GM13977 (cell line): ENCODE results near the gene RFPL4AL1.

Experiments used
- DNase-seq: peaks from one replicate; pipeline ENCODE4 v3.0.0; 2012; ENCODE audit warnings: low spot score
- CTCF ChIP-seq: IDR thresholded peaks from 2 replicates; pipeline ENCODE4 v1.5.1; 2012; ENCODE audit warnings: mild to moderate bottlenecking, control low read depth; ENCODE audit not compliant: insufficient read depth; ENCODE audit errors: extremely low read depth, missing control alignments
- in situ Hi-C: fragments of 300-500 bp; cut with MboI; formaldehyde crosslinking; loops from one replicate; pipeline ENCODE4 v1.12.0; 2022; ENCODE audit warnings: low sequenced_read_pairs, low pct_unique_long_range_greater_than_20kb, mixed read lengths, inconsistent platforms; ENCODE audit not compliant: unreplicated experiment

Gene RFPL4AL1

GRCh38 chr19:55802281-55802680 is 33.4 kb downstream of the RFPL4AL1 start:
- TF ChIP-seq CTCF: no peak
- in situ Hi-C loops: no loop called here
- no peak for DNase-seq

DNA sequence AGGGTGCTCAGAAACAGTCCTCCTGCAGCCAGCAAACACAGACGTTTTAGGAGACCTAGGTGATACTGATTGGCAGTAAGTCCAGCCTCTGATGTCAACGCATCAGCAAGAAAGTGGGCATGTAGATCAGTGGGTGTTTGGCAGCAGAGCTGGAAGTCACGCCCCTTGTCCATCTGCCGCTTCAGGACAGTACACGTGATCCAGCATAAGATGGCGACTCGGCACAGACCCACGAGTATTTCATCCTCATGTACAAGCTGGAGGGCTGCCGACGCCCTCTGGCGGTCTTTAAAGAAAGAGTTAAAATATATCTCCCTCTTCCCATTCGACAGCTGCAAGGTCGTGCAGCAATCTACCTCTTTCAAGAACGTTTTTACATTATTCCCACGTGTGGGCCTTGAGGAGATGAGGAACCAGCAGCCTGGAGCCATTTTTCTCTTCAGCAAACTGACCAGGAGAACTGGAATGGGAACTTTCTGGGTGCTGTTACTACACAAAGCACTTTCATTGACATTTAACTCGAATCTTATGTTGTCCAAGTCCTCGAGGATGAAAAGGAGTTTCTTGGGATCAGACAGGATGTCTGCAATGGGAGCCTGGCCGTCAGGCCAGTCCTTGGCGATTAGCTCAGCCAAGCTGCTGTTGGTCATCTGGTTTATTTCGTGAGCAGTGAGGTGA is 40.6 kb downstream of the RFPL4AL1 start:
- in situ Hi-C loops: no loop called here
- DNase-seq: peak; percentile 30

GRCh38 chr19:55811340-55811739 is 42.4 kb downstream of the RFPL4AL1 start:
- in situ Hi-C loops: no loop called here
- DNase-seq: no peak
- TF ChIP-seq CTCF: no peak

More for the DNA sequence above, 40.6 kb downstream of the RFPL4AL1 start:
- TF ChIP-seq CTCF: peak; percentile 40

DNA sequence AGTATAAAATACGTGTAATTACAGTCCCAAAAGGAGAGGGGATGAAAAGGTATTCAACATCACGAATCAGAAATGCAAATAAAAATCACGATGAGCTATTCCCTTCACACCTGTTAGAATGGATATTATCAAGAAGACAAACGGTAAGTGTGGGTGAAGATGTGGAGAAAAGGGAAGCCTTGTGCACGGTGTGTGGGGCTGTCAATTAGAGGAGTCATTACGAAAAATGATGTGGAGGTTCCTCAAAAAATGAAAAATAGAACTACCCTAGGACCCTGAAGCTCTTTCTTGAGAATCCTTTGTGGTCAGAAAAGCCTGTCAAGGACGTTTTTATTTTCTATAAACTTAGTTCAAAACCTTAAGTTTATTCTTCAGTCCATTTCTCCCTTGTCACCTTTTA is 43.5 kb downstream of the RFPL4AL1 start:
- in situ Hi-C loops: no loop called here
- DNase-seq: no peak
- no peak for TF ChIP-seq CTCF

DNA sequence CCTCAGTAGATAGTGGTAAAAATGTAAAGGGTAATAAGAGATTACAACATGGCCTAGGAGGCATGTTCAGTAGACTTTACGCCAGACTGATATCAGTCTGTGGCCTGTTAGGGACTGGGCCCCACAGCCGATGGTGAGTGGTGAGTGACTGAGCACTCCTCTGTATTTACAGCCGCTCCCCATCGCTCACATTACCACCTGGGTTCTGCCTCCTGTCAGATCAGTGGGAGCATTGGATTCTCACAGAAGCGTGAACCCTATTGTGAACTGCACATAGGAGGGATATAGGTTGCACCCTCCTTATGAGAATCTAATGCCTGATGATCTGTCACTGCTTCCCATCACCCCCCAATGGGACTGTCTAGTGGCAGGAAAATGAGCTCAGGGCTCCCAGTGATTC is 45.0 kb downstream of the RFPL4AL1 start:
- in situ Hi-C loops: no loop called here
- no peak for DNase-seq
- no peak for TF ChIP-seq CTCF

- in situ Hi-C loops: no loop called here
- no peak for DNase-seq
- TF ChIP-seq CTCF: no peak
Observed at GRCh38 chr19:55820037-55820436, 51.1 kb downstream of the RFPL4AL1 start.
